HG03571 (cell line): ENCODE data around the gene ATN1.

Experiments used
- ATAC-seq: cut with Tn5 transposase; IDR thresholded peaks from one replicate; pipeline ENCODE4 v1.9.1; 2021; ENCODE audit not compliant: unreplicated experiment

ATN1 gene

DNA sequence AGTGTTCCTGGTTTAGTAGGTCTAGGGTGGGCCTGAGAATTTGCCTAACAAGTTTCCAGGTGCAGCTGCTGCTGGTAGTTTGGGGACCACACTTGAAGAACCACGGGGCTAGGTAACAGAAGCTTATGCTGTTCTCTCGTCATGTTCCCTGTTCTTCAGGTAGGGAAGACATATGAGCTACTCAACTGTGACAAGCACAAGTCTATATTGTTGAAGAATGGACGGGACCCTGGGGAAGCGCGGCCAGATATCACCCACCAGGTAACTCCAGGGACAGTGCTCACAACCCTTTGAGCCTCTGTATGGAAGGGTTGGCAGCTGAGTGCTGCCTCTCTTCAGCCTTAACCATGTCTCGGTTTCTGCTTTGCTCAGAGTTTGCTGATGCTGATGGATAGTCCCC lies 46.4 kb downstream of the ATN1 start:
- no peak for ATAC-seq

DNA sequence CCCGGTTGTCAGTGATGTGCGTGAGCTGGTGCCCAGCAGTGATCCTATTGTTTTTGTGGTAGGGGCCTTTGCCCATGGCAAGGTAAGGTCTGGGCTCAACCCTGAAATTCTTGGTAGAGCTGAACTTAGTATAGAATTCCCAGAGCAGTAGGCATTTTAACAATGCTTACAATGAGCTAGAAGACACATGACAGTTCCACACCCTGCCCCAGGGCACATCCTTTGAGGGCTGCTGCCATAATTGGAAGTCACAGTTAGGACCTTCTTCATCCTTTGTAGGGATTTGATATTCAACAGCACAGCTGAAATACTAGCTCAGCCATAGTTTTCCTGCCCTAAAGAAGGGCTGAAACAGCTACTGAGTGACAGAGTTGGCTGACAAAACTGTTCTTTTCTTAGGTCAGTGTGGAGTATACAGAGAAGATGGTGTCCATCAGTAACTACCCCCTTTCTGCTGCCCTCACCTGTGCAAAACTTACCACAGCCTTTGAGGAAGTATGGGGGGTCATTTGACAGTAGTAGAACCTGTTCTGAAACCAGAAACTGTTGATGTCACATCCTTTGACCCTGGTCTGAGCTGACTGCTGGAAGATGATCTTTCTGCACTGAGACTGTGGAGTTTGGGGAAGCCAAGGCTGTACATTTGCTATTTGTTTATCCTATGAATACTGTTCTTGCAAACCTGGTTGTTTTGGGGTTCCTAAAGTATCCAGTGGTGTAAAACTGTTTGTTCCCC lies 47.7 kb downstream of the ATN1 start:
- ATAC-seq, result no peak

DNA sequence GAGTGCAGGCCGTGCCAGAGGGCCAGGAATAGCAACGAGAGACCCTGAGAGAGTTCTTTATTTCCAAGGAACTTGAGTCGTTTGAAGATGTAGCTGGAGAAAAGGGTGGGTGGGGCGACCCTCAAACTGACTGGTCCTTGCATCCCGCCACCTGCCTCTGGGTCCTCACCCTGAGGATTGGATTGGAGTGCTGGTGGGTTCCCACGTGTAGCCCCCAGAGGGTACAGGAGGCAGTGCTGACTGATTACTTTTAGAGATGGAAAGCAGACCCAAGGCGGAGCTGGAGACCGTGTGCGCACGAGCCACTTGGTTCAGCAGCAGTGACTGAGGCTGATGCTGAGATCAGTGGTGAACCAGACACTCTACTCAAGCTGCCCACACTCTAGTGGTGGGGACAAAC lies 49.9 kb downstream of the ATN1 start:
- ATAC-seq, result no peak

DNA sequence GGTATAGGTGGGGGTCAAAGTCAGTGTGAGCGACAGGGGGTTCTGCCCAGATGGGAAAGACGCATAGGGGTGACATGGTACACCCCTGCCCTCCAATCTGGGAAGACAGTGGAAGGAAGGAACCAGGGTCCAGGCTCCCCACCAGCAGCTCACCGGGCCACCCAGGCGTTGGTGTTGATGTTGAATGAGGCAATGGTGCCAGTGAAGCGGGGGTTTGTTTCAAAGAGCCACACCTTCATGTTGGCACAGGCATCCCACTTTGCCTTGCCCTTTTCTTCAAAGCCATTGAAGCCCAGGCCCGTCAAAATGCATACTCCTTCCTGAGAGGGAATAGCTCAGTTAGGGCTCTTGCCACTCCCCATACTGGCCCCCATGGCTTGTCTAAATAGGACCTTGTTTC lies 50.4 kb downstream of the ATN1 start:
- ATAC-seq, result no peak

DNA sequence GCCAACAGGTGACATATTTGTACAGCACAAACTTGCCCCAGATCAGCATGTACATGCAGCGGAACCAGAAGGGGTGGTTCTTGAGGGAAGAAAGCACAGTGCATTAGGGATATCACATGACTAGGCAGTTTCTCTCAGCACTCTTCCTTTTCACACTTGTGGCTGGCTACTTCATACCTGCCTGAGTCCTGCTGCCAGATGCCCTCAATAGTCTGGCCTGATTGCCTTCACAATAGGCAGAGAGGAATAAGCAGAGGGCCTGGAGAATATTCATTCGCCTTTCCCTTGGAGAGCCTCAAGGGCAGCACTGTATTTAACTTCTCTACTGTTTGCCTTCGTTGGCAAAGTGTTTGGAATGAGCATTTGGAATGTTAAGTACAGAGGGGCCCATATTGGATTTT lies 50.9 kb downstream of the ATN1 start:
- no peak for ATAC-seq

DNA sequence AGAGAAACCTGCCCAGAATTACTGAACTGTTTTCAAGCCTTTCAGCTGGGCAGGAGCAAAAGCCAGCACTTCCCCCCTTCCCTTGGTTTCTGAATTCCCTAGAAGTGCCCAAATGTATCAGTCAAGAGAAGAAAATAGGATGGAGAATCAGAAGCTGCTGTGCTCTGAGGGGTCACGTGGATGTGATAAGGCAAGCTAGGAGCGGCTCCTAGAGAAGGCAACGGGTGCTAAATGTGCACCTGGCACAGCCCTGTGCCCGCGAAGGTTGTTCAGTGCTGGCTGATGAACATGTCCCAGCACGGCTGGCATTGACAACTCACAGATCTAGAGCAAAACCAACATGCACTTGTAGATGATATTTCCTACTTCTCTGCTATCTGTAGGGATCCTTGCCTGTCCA lies 51.3 kb downstream of the ATN1 start:
- no peak for ATAC-seq

DNA sequence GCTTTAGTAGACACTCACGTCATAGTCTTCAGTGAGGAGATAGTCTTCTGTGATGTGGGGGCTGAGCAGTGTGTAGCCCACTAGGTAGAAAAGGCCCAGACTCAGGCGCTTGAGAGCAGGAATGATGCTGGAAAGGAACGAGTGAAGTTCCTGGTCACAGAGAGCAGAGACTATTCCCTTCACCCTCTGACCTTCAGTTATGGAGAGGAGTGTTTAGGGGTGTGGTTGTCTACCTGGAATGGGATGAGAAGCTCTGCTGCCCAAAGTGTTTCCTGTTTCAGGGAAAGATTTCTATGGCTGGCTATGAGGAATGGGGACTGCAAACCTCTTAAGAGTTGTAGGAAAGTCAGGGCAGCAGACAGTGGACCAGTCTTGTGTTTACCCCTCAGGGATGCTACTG lies 51.7 kb downstream of the ATN1 start:
- ATAC-seq, result no peak

DNA sequence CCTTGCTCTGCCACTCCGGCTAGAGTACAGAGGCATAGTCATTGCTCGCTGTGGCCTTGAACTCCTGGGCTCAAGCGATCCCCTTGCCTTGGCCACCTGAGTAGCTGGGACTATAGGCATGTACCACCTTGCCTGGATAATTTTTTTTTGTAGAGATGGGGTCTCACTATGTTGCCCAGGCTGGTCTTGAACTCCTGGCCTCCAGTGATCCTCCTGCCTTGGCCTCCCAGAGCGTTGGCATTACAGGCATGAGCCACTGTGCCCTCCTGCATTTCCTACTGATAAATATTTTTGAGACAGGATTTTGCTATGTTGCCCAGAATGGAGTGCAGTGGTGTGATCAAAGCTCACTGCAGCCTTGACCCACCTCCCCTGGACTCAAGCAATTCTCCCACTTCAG lies 52.3 kb downstream of the ATN1 start:
- no peak for ATAC-seq

DNA sequence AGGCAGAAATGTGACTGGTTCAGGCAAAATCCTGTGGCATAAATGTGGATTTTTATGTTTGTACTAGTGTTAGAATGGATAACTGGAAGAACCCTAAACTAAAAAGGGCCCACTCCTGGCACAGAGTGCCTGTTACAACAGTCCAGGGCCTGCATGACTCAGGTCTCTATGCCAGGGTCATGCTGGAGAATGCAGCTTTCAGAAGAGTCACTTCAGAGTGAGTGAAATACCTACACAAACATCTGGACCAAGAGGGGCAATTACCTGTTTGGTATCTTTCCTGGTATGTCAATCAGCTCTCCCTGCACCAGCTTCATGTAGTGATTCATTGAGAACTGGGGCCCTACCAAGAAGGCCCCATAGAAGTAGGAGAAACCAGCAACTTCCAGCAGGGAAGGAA lies 53.0 kb downstream of the ATN1 start:
- ATAC-seq, result no peak

DNA sequence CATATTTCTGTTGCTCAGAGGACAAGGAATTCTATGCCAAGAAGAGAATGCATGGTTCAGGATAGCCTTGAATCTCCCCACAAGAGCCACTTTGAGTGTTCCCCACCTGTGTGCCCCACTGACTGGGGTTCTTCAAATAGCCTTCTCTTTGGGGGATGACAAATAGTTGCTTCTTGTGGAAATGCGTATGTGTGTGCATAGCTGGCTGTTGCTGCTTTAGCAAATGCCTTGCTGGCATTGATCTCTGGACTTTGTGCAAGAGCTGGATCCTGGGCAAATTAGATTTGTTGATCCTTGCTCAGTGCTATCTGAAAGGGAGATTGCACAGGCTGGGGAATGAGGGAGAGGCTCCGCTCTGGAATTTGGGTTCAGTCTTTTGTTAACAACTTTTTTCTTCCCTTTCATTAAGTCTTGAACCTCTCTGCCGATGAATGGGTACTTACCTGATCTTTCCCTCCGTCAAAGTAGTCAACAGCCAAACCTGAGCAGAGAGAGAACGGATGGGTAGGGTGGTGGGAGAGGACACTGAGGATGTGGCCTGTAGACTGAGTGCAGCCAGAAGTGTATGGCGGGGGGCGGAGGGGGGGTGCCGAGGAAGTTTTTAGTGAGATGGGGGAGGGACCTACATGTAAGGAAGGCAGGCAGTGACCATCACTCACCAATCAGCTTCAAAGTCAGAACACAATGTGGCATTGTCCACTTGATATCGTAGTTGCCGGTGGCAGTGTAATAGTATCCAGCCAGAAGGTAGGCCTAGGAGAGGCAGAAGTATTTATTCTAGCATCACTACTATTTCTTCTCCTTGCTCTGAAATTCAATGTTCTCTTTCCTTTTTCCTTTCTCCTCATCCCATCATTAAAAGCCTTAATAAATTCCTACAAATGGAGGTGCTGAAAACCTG lies 53.6 kb downstream of the ATN1 start:
- ATAC-seq, result no peak

DNA sequence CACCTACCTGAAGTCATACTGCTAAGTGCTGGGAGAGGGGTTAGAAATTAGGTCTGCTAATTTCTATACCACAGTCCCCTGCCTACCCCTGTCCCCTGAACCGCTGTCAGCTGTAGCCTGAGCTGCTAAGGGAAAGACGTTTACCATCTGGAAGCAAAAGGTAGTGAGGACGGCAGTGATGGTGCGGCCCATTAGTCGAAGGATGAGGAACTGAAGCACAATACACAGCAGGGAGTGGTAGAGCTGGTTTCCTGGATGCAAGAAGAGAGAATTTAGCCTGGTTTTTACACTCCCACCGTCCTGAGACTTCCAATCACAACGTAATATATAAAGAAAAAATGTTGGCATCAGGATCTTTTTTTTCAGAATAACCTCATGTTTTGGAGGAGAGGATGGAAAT lies 54.8 kb downstream of the ATN1 start:
- ATAC-seq, result no peak

DNA sequence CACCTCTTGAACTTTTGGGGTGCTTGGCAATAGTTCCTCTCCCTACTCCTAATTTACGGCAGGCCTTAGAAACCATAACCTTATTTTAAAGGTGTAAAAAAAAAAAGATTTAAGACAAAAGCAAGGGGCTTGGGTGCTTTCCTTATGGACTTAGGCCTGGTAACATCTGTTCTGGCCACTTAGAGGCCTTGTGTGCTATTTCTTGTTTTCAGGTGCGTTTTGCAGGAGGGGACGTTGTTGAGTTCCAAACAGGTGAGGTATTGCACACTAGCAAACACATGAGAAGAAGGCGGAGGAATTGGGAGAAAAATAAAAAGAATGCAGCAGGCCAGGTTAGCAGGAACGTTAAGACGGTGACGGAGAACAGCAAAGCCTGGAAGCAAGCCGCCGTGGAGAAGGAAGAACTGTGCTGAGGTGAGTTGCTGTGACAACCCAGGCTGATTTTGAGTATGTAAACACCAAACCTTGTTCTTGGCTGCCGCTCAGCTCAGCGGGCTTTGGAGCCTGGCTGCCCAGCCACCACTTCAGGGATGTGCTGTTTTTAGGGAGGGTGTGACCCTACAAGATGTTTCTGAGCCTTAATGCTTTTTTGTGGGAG lies 60.3 kb downstream of the ATN1 start:
- ATAC-seq, result no peak
